Thoracic aorta (tissue), 2 donors: Measurements from ENCODE around the gene KDM6A. TPM values are rescaled to one million over a fixed set of nuclear protein-coding genes. Genes with fewer than 3 reads are reported as not detected.
"Not testable (repeated sequence)": the region's sequence is repeated elsewhere in the genome, so short reads cannot be mapped to it uniquely, and the experiment has no call there.

Source experiments
- ATAC-seq: fragments of 150-250 bp; one replicate; pipeline ENCODE4 v1.8.0; 2017; ENCODE audit warnings: low read depth; ENCODE audit not compliant: insufficient number of reproducible peaks, low FRiP score
- DNase-seq: peaks from one replicate; pipeline ENCODE4 v3.0.0-alpha.2; 2020; ENCODE audit warnings: low spot score
- H3K27ac ChIP-seq, 2 donors: fragments of 200-600 bp; sonication (generic); 1 replicate in 1 of 2; 2 replicates in 1 of 2; pipeline ENCODE4 v1.5.1; 2016; ENCODE audit warnings: mild to moderate bottlenecking in 2 of 2, moderate library complexity in 2 of 2
- H3K27me3 ChIP-seq: fragments of 200-600 bp; sonication (generic); replicated peaks from 2 replicates; pipeline ENCODE4 v1.6.0; 2016; ENCODE audit warnings: mild to moderate bottlenecking; ENCODE audit not compliant: insufficient read depth
- H3K36me3 ChIP-seq: fragments of 200-600 bp; sonication (generic); one replicate; pipeline ENCODE4 v1.5.1; 2016
- H3K4me1 ChIP-seq, 2 donors: fragments of 200-600 bp; sonication (generic); 1 replicate in 1 of 2; 2 replicates in 1 of 2; pipeline versions ENCODE4 v1.5.1 to v1.6.0; 2016; ENCODE audit warnings: low read depth in 2 of 2, mild to moderate bottlenecking in 1 of 2; ENCODE audit not compliant: control insufficient read depth in 1 of 2
- H3K4me3 ChIP-seq: fragments of 200-600 bp; sonication (generic); 2 replicates; pipeline ENCODE4 v1.5.1; 2016; ENCODE audit warnings: mild to moderate bottlenecking
- H3K9me3 ChIP-seq: fragments of 200-600 bp; sonication (generic); 2 replicates; pipeline ENCODE4 v1.5.1; 2016
- total RNA-seq, 2 donors: library from RNA; depleted of rRNA; stranded (reverse); fragments of >200 nt; gene quantifications; one replicate each; pipeline versions ENCODE4 v1.1.0 to v1.2.3, GENCODE V29; 2016
- TF ChIP-seq, protein P1 (sequence below): fragments of 200-600 bp; sonication (generic); IDR thresholded peaks from one replicate; pipeline ENCODE4 v1.5.1; 2019; ENCODE audit warnings: antibody characterized with exemption

Gene KDM6A
- total RNA-seq, 2 donors from 2014 or later: 18.3 to 26.9 TPM

DNA sequence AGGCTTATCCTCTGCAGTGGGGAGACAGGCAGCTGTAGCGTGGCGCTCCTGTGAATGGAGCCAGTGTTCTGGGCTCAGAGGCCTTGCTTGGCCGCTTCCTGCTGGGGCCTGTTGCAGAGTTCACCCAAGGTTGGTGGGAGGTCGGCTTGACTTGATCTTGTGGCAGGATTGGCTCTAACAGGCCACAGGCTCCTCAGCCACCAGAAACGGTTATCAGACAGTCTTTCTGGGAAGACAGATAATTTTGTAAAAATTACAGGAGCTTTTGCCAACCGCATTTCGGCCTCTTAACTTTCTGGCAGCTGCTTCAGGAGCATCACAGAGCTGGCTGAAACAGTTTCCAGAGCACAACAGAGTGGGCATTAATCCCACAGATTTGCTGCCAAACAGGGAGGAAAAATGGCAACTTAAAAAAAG lies 261.3 kb downstream of the KDM6A start:
- TF ChIP-seq, protein P1, sequence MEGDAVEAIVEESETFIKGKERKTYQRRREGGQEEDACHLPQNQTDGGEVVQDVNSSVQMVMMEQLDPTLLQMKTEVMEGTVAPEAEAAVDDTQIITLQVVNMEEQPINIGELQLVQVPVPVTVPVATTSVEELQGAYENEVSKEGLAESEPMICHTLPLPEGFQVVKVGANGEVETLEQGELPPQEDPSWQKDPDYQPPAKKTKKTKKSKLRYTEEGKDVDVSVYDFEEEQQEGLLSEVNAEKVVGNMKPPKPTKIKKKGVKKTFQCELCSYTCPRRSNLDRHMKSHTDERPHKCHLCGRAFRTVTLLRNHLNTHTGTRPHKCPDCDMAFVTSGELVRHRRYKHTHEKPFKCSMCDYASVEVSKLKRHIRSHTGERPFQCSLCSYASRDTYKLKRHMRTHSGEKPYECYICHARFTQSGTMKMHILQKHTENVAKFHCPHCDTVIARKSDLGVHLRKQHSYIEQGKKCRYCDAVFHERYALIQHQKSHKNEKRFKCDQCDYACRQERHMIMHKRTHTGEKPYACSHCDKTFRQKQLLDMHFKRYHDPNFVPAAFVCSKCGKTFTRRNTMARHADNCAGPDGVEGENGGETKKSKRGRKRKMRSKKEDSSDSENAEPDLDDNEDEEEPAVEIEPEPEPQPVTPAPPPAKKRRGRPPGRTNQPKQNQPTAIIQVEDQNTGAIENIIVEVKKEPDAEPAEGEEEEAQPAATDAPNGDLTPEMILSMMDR: no peak
- no peak overlapping the region for H3K27ac ChIP-seq
- no peaks in the 10 kb centered on the region for H3K4me1 ChIP-seq
- H3K27me3 ChIP-seq: no peaks in the 10 kb centered on the region
- no peaks in the 10 kb centered on the region for H3K36me3 ChIP-seq
- H3K9me3 ChIP-seq: no peaks in the 10 kb centered on the region
- ATAC-seq (no peak), DNase-seq (no peak)
- no peak overlapping the region for H3K4me3 ChIP-seq

DNA sequence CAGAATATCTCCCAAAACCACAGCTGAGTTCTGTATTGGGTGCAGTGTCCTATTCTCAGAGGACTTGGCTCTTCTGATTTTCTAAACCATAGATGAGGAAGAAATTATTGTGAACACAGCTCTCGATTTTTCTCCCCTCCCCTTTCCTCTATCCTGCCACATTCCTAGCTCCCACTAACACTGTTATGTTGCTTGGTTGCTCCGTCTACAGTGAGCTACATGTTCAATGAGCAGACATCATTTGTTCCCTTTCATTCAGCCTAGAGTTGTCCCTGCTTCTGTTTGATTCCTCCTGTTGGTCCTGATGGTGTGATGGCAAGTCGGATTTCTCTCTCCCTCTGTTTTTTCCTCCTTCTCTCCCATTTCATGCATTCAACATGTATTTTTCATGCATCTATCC lies 261.8 kb downstream of the KDM6A start:
- H3K27me3 ChIP-seq: no peaks in the 10 kb centered on the region
- no peaks in the 10 kb centered on the region for H3K4me1 ChIP-seq
- DNase-seq: no peak
- H3K36me3 ChIP-seq: no peaks in the 10 kb centered on the region
- ATAC-seq: no peak
- no peaks in the 10 kb centered on the region for H3K9me3 ChIP-seq
- TF ChIP-seq, protein P1: no peak
- H3K27ac ChIP-seq: no peak overlapping the region
- H3K4me3 ChIP-seq: no peak overlapping the region

DNA sequence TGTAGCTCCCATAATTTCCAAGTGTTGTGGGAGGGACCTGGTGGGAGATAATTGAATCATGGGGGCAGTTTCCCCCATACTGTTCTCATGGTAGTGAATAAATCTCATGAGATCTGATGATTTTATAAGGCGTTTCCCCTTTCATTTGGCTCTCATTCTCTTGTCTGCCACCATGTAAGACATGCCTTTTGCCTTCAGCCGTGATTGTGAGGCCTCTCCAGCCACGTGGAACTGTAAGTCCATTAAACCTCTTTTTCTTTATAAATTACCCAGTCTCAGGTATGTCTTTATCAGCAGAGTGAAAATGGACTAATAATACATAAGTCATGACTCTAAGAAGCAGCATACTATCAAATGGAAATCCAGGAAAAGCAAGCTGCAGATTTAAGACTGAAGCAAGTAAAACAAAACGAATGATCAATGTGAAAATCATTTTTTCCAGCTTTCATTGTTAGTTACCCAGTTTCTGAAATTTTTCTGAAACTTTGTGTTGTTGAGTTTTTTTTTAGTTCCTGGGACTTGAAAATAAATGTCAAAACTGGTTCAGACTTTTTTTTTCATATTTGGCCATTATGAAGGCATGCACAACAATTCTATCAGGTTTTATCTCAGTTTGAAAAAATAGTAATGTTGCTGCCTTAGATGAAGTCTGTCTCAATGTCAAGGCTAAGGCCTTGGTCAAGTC lies 262.5 kb downstream of the KDM6A start:
- H3K4me1 ChIP-seq, DNase-seq, H3K27me3 ChIP-seq, H3K9me3 ChIP-seq, ATAC-seq, H3K27ac ChIP-seq, H3K36me3 ChIP-seq, H3K4me3 ChIP-seq: not testable (repeated sequence)

DNA sequence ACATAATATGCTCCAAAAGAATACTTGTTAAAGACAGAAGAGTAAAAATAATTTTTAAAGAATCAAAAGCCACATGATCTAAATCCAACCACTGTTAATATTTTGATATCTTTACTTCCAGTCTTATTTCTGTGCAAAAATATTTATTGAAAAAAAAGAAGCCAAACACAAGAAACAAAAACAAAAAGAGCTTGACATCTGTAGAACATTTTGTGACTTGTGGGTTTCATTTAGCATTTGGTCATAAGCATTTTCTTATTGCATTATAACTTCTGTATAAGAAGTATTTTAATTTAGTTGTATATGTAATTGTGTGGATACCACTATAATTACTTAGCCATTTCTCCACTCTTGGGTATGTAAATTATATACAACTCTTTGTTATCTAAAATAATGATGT lies 264.5 kb downstream of the KDM6A start:
- no peaks in the 10 kb centered on the region for H3K9me3 ChIP-seq
- H3K4me1 ChIP-seq: no peaks in the 10 kb centered on the region
- H3K36me3 ChIP-seq: no peaks in the 10 kb centered on the region
- DNase-seq (no peak), ATAC-seq (no peak)
- TF ChIP-seq, protein P1: no peak
- H3K27ac ChIP-seq: no peak overlapping the region
- no peaks in the 10 kb centered on the region for H3K27me3 ChIP-seq
- no peak overlapping the region for H3K4me3 ChIP-seq

DNA sequence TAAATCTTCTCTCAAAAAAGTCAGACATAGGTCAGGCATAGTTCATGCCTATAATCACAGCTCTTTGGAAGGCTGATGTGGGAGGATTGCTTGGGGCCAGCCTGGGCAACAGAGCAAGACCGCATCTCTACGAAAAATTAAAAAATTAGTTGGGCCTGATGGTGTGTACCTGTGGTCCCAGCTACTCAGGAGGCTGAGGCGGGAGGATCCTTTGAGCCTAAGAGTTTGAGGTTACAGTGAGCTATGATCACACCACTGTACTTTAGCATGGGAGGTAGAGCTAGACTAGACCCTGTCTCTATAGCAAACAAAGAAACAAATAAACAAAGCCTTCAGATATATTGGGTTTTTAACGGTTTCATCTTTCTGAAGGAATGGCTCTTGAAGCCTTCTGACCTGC lies 265.5 kb downstream of the KDM6A start:
- Histone ChIP-seq H3K27ac (no peak overlapping the region), H3K4me3 (no peak overlapping the region), H3K36me3 (no peaks in the 10 kb centered on the region), H3K27me3 (no peaks in the 10 kb centered on the region), H3K9me3 (no peaks in the 10 kb centered on the region), H3K4me1 (no peaks in the 10 kb centered on the region)
- TF ChIP-seq, protein P1: no peak
- ATAC-seq (no peak), DNase-seq (no peak)

DNA sequence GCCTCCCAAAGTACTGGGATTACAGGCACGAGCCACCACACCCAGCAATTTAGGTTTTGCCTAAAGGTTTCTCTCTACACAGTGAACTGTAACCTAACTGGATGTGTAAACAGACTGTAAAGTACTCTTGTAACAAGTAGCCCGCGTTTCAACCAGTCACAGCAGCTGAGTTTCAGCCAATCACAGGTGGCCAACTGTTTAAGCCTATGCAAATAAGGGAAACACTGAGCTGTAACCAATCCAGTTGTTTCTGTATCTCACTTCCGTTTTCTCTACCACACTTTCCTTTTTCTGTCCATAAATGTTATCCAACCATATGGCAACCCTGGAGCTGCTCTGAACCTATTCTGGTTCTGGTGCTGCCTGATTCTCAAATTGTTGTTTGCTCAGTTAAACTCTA lies 267.8 kb downstream of the KDM6A start:
- H3K4me3 ChIP-seq: no peak overlapping the region

More for the DNA sequence above, 267.8 kb downstream of the KDM6A start:
- TF ChIP-seq, protein P1: no peak
- no peaks in the 10 kb centered on the region for H3K36me3 ChIP-seq
- no peaks in the 10 kb centered on the region for H3K9me3 ChIP-seq
- ATAC-seq (no peak), DNase-seq (no peak)
- no peaks in the 10 kb centered on the region for H3K4me1 ChIP-seq
- no peak overlapping the region for H3K27ac ChIP-seq
- H3K27me3 ChIP-seq: no peaks in the 10 kb centered on the region
